PC-9 (cell line): ENCODE measurements around the gene CCDC88C. TPM values are rescaled to one million over a fixed set of nuclear protein-coding genes. Genes with fewer than 3 reads are reported as not detected.
"Not testable (repeated sequence)": the region's sequence is repeated elsewhere in the genome, so short reads cannot be mapped to it uniquely, and the experiment has no call there.

Source experiments
- BruUV-seq: library from RNA; stranded (reverse); fragments of 400-500 nt; replicated peaks from 2 replicates; lab custom pipeline; 2021; lab: Mats Ljungman, UMichigan
- CTCF ChIA-PET: fragments of 300-600 bp; sonication (Branson Sonifier 250); formaldehyde crosslinking; loops from one replicate; lab custom pipeline; 2022; ENCODE audit warnings: antibody characterized with exemption; lab: Charles Lee
- POLR2A ChIA-PET: fragments of 300-600 bp; sonication (Branson Sonifier 250); formaldehyde crosslinking; loops from one replicate; lab custom pipeline; 2022; ENCODE audit warnings: antibody characterized with exemption; ENCODE audit not compliant: unreplicated experiment; lab: Charles Lee
- DNase-seq, 2 experiments: peaks; one replicate each; pipeline versions ENCODE4 v3.0.0 to v3.0.0-alpha.2; 2015 to 2022; ENCODE audit warnings: mixed read lengths in 1 of 2
- H2AFZ ChIP-seq: fragments of 200-600 bp; sonication (generic); 2 replicates; pipeline ENCODE4 v1.8.1; 2017; ENCODE audit warnings: antibody characterized with exemption
- H3F3A ChIP-seq: fragments of 200-600 bp; sonication (generic); 2 replicates; pipeline ENCODE4 v1.8.1; 2017; ENCODE audit warnings: antibody characterized with exemption, mild to moderate bottlenecking, low read depth; ENCODE audit not compliant: insufficient read depth
- H3K27ac ChIP-seq: fragments of 200-600 bp; sonication (generic); 2 replicates; pipeline ENCODE4 v1.6.1; 2016; ENCODE audit warnings: mixed run types
- H3K27me3 ChIP-seq: fragments of 200-600 bp; sonication (generic); 2 replicates; pipeline ENCODE4 v1.6.1; 2016; ENCODE audit warnings: low read depth, mixed run types; ENCODE audit not compliant: insufficient read depth
- H3K36me3 ChIP-seq: fragments of 200-600 bp; sonication (generic); 2 replicates; pipeline ENCODE4 v1.6.1; 2016; ENCODE audit warnings: low read depth, mixed run types
- H3K4me1 ChIP-seq: fragments of 200-600 bp; sonication (generic); replicated peaks from 2 replicates; pipeline ENCODE4 v1.6.1; 2016; ENCODE audit warnings: mixed run types; ENCODE audit not compliant: insufficient read depth
- H3K4me2 ChIP-seq: fragments of 200-600 bp; sonication (generic); 2 replicates; pipeline ENCODE4 v1.6.1; 2017; ENCODE audit warnings: mixed run types
- H3K4me3 ChIP-seq: fragments of 200-600 bp; sonication (generic); 2 replicates; pipeline ENCODE4 v1.6.1; 2016; ENCODE audit warnings: mixed run types
- H3K79me2 ChIP-seq: fragments of 200-600 bp; sonication (generic); 2 replicates; pipeline ENCODE4 v1.6.1; 2017; ENCODE audit warnings: low read depth, mixed run types
- H3K9me2 ChIP-seq: fragments of 200-600 bp; sonication (generic); 2 replicates; pipeline ENCODE4 v1.8.1; 2017; ENCODE audit warnings: mild to moderate bottlenecking; ENCODE audit not compliant: insufficient read depth
- H3K9me3 ChIP-seq: fragments of 200-600 bp; sonication (generic); 2 replicates; pipeline ENCODE4 v1.8.1; 2016; ENCODE audit warnings: low read depth; ENCODE audit not compliant: insufficient read depth
- H4K20me1 ChIP-seq: fragments of 200-600 bp; sonication (generic); 2 replicates; pipeline ENCODE4 v1.8.1; 2017; ENCODE audit not compliant: insufficient read depth
- CTCF ChIP-seq: fragments of 200-600 bp; sonication (generic); conservative IDR thresholded peaks from 2 replicates; pipeline ENCODE4 v1.6.1; 2017; ENCODE audit warnings: mixed run types, antibody characterized with exemption, mild to moderate bottlenecking, moderate library complexity
- EZH2 ChIP-seq: fragments of 200-600 bp; sonication (generic); IDR thresholded peaks from 2 replicates; pipeline ENCODE4 v1.8.0; 2017; ENCODE audit warnings: antibody characterized with exemption, low read depth
- intact Hi-C: fragments of 100-400 bp; cut with micrococcal nuclease; formaldehyde crosslinking; loops from one replicate; pipeline ENCODE4 v1.10.0; 2022; ENCODE audit not compliant: unreplicated experiment
- total RNA-seq: library from RNA; stranded (reverse); gene quantifications from 2 replicates; pipeline ENCODE4 v1.2.3, GENCODE V29; 2021

The CCDC88C gene
- total RNA-seq, 1 experiment from 2014 or later = 7.4 TPM

- CTCF ChIA-PET = no interaction called here
- POLR2A ChIA-PET = no interaction called here
- intact Hi-C loops = no loop called here
- no peak for DNase-seq
- Histone ChIP-seq H3K4me1 (peaks cover 15% of the 10 kb centered on the region), H3K4me2 (no peak overlapping the region), H3K4me3 (no peak overlapping the region), H2AFZ (no peak overlapping the region), H3K36me3 (no peaks in the 10 kb centered on the region), H3K9me2 (no peaks in the 10 kb centered on the region), H4K20me1 (no peaks in the 10 kb centered on the region), H3K9me3 (no peaks in the 10 kb centered on the region), H3F3A (peaks cover 9% of the 10 kb centered on the region; the same call in 1 of the 2 replicates), H3K27ac (peak overlapping the region; percentile 62; the same call in 1 of the 2 replicates), H3K79me2 (no peaks in the 10 kb centered on the region), H3K27me3 (no peaks in the 10 kb centered on the region)
- TF ChIP-seq CTCF = no peak
- no peak for TF ChIP-seq EZH2
- BruUV-seq = no TSS peak
Observed at GRCh38 chr14:91227183-91227628, 190.4 kb downstream of the CCDC88C start.

GRCh38 chr14:91226360-91226759, 191.3 kb downstream of the CCDC88C start:
- H3K9me3 ChIP-seq, CTCF ChIA-PET, H3K4me3 ChIP-seq, H3K79me2 ChIP-seq, H3K9me2 ChIP-seq, DNase-seq, intact Hi-C loops, POLR2A ChIA-PET, H3K27me3 ChIP-seq, H3K4me2 ChIP-seq, H3F3A ChIP-seq, H4K20me1 ChIP-seq, H3K36me3 ChIP-seq, H3K27ac ChIP-seq, BruUV-seq, H2AFZ ChIP-seq: not testable (repeated sequence)
- H3K4me1 ChIP-seq = peaks cover 15% of the 10 kb centered on the region

GRCh38 chr14:91225025-91225424, 192.6 kb downstream of the CCDC88C start:
- Histone ChIP-seq H3K4me1 (peaks cover 15% of the 10 kb centered on the region), H3K36me3 (no peaks in the 10 kb centered on the region), H3K27ac (no peak overlapping the region), H3K4me2 (no peak overlapping the region), H3K79me2 (no peaks in the 10 kb centered on the region), H3K9me2 (no peaks in the 10 kb centered on the region), H2AFZ (no peak overlapping the region), H4K20me1 (no peaks in the 10 kb centered on the region), H3F3A (peaks cover 9% of the 10 kb centered on the region; the same call in 1 of the 2 replicates), H3K27me3 (no peaks in the 10 kb centered on the region), H3K9me3 (no peaks in the 10 kb centered on the region), H3K4me3 (no peak overlapping the region)
- ChIA-PET POLR2A (no interaction called here), CTCF (no interaction called here)
- no TSS peak for BruUV-seq
- no peak for DNase-seq
- intact Hi-C loops = no loop called here
- TF ChIP-seq EZH2 = no peak
- TF ChIP-seq CTCF = no peak
